Stimulated activated CD8-positive, alpha-beta memory T cell treated with anti-CD3 and anti-CD28 coated beads, Interleukin-12 subunit alpha, Interleukin-12 subunit beta, amount 100 ng/mL, for 24 hours (primary cell): ENCODE measurements around the gene PATL1.
"Not testable (repeated sequence)": the region's sequence is repeated elsewhere in the genome, so short reads cannot be mapped to it uniquely, and the experiment has no call there.

Experiments used
- DNase-seq: peaks from one replicate; pipeline ENCODE4 v3.0.0-alpha.2; 2020; ENCODE audit errors: extremely low read depth

The PATL1 gene

GRCh38 chr11:59668950-59669610, at the start of gene PATL1:
Gene PATL1, minus strand, starts transcription at chr11:59669037. Its CDS starts 142 bp downstream, at chr11:59668895.
- peak; percentile 95 for DNase-seq

- DNase-seq, result no peak
Measured at GRCh38 chr11:59716051-59716450, 47.2 kb upstream of the PATL1 start.

- no peak for DNase-seq
Measured at GRCh38 chr11:59713745-59714144, 44.9 kb upstream of the PATL1 start, which contains the start of gene OR10V1. Gene OR10V1, minus strand, starts transcription at chr11:59713845. Its CDS starts 0 bp downstream, at chr11:59713845.

GRCh38 chr11:59710136-59710847, 41.5 kb upstream of the PATL1 start:
- DNase-seq, result no peak

- DNase-seq, result no peak
Measured at GRCh38 chr11:59708537-59708936, 39.7 kb upstream of the PATL1 start.

GRCh38 chr11:59707371-59707770, 38.5 kb upstream of the PATL1 start:
- no peak for DNase-seq

GRCh38 chr11:59706518-59707285, 37.9 kb upstream of the PATL1 start:
- DNase-seq, result no peak

GRCh38 chr11:59705294-59705693, 36.5 kb upstream of the PATL1 start:
- DNase-seq, result no peak

GRCh38 chr11:59703515-59703914, 34.7 kb upstream of the PATL1 start:
- not testable (repeated sequence) for DNase-seq

GRCh38 chr11:59700157-59700556, 31.3 kb upstream of the PATL1 start:
- not testable (repeated sequence) for DNase-seq

GRCh38 chr11:59698506-59698905, 29.7 kb upstream of the PATL1 start:
- DNase-seq, result no peak

- no peak for DNase-seq
Measured at GRCh38 chr11:59692915-59693314, 24.1 kb upstream of the PATL1 start.

GRCh38 chr11:59691156-59691555, 22.3 kb upstream of the PATL1 start:
- DNase-seq, result no peak

GRCh38 chr11:59689015-59689414, 20.2 kb upstream of the PATL1 start:
- no peak for DNase-seq

- not testable (repeated sequence) for DNase-seq
Measured at GRCh38 chr11:59681260-59681725, 12.5 kb upstream of the PATL1 start.

- DNase-seq, result no peak
Measured at GRCh38 chr11:59680287-59681154, 11.7 kb upstream of the PATL1 start.

- DNase-seq, result no peak
Measured at GRCh38 chr11:59679347-59679746, 10.5 kb upstream of the PATL1 start.

- DNase-seq, result no peak
Measured at GRCh38 chr11:59678813-59679165, 10.0 kb upstream of the PATL1 start.

GRCh38 chr11:59678118-59678812, 9.4 kb upstream of the PATL1 start:
- DNase-seq, result no peak

GRCh38 chr11:59676205-59676604, 7.4 kb upstream of the PATL1 start:
- DNase-seq, result no peak

- no peak for DNase-seq
Measured at GRCh38 chr11:59674291-59674690, 5.5 kb upstream of the PATL1 start.
